PC-3 (cell line): ENCODE results near the gene C2CD5.

Experiments
- CTCF ChIP-seq: fragments of 300-600 bp; sonication (generic); conservative IDR thresholded peaks from 2 replicates; pipeline ENCODE4 v1.5.1; 2017; ENCODE audit warnings: antibody characterized with exemption, low read depth, mild to moderate bottlenecking, low read length
- EZH2 ChIP-seq: fragments of 300-600 bp; sonication (generic); IDR thresholded peaks from one replicate; pipeline ENCODE4 v1.6.1; 2017; ENCODE audit warnings: antibody characterized with exemption, mild to moderate bottlenecking, low read length; ENCODE audit not compliant: unreplicated experiment
- EZH2phosphoT487 ChIP-seq: fragments of 300-600 bp; sonication (generic); IDR thresholded peaks from 2 replicates; pipeline ENCODE4 v1.6.1; 2018; ENCODE audit warnings: mild to moderate bottlenecking, antibody characterized with exemption, low read length, borderline replicate concordance

GRCh38 chr12:22532317-22532716 is 12.0 kb downstream of the C2CD5 start:
- TF ChIP-seq CTCF (no peak), EZH2 (no peak), EZH2phosphoT487 (no peak)
